ENCODE data around the gene CHST15. TPM values are rescaled to one million over a fixed set of nuclear protein-coding genes. Genes with fewer than 3 reads are reported as not detected.

The CHST15 gene
- total RNA-seq, 4 donors from 2014 or later = 43.2 to 104 (median 81.5) TPM

DNA sequence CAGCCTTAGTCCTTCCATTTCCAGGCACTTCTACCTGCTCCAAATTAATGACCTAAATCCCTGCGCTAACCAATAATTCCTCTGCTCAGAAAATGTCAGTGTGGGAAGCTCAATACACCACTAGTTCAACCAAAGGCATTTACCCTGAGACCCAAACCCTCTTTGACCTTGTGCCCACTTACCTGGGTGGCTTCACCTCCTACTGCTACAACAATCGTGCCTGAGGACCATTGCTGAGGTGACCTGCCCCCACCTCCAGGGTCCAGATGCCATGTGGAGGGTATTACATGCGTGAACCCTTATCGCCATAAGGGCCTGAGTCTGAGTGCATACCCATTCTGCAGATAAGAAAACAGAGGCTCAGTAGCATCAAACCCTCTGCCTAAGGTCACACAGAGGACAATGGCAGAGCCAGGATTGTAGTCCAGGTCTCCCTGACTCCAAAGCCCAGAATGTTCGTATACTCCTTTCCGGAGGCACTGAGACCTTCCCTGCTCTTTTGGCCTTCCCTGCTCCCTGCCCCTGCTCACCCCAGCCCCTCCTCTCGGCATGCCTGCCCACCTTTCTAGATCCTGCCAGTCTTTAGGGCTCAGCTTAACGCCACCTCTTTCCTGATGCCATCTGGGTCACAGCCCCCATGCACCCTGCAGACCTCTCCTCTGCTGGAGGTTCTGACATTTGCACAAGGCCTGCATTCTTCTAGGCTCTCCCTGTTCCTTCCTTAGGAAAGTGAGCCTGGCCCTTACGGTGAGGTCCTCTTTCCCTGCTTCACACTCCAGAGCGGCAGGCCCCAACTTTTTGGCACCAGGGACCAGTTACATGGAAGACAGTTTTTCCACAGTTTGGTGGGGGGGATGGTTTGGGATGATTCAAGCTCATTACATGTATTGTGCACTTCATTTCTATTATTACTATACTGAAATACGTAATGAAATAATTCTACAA, 94.9 kb downstream of the CHST15 start:
- DNase-seq = no peak

DNA sequence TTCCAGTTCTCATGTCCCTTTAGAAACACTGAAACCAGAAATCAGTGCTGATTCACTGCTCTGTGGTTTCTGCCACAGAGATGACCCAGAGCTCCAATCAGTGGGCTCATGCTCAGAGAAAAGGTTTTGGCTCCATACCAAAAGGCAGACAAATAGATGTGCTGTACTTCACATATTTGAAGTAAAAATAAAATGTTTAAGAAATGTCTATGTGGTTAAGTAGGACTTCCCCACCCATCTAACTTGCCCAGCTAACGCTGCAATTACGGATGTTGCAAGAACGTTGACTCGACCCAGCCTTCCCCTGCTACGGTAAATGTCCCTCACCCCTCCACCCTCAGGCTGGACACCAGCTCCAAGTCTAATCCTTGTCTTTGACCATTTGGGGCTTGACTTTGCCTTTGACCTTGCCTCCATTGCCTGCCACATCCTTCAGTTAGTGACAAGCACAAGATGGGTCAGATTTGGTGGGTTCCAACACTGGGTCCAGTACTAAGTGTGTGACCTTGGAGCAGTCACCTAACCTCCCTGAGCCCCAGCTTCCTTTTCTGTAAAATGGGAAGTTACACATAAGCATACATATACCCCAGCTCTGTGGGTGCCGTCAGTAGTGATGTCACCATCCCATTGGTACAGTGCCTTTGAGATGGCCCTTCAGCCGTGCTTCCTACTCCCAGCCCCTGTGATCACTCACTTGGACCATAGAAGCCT, 95.8 kb downstream of the CHST15 start:
- intact Hi-C loops (cut with DNase I) = no loop called here
- 72 to 80% methylated on average over 7 of the region's 7 CpGs for WGBS, 2 donors

More for the DNA sequence above, 94.9 kb downstream of the CHST15 start:
- WGBS, 2 donors = 90 to 94% methylated on average over 11 of the region's 11 CpGs
- Histone ChIP-seq H3K4me1 (peaks cover 11 to 21% of the 10 kb centered on the region in 2 donors), H3K36me3 (no peaks in the 10 kb centered on the region), H3K27ac (no peak overlapping the region), H3K27me3 (no peaks in the 10 kb centered on the region), H3K9me3 (no peaks in the 10 kb centered on the region), H3K4me3 (replicated peaks in 1 of 3) (no peak overlapping the region)
- intact Hi-C loops (cut with DNase I) = no loop called here
- TF ChIP-seq, protein P1, sequence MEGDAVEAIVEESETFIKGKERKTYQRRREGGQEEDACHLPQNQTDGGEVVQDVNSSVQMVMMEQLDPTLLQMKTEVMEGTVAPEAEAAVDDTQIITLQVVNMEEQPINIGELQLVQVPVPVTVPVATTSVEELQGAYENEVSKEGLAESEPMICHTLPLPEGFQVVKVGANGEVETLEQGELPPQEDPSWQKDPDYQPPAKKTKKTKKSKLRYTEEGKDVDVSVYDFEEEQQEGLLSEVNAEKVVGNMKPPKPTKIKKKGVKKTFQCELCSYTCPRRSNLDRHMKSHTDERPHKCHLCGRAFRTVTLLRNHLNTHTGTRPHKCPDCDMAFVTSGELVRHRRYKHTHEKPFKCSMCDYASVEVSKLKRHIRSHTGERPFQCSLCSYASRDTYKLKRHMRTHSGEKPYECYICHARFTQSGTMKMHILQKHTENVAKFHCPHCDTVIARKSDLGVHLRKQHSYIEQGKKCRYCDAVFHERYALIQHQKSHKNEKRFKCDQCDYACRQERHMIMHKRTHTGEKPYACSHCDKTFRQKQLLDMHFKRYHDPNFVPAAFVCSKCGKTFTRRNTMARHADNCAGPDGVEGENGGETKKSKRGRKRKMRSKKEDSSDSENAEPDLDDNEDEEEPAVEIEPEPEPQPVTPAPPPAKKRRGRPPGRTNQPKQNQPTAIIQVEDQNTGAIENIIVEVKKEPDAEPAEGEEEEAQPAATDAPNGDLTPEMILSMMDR (IDR thresholded peaks at IDR 0.05) = no peak

DNA sequence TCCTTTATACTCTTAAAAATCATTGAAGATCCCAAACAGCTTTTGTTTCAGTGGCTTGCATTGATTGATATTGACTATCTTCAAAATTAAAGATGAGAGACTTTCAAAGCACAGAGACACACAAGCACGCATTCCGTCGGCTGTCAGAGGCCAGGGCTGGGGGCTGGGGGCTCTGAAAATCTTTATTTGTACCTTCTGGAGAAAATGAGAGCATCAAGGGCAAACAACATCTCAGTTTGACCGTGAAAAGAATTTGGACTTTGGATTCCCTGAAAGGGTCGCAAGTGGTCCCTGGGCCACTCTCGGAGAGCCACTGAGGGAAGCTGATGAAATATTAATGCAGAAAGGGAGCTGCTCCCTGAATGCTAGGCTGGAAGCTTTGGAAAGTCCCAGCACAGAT, 96.4 kb downstream of the CHST15 start:
- intact Hi-C loops (cut with DNase I) = no loop called here
- DNase-seq = no peak
- WGBS, 2 donors = 90 to 97% methylated on average over 6 of the region's 6 CpGs

More for the DNA sequence above, 95.8 kb downstream of the CHST15 start:
- no peak for DNase-seq
- H3K27ac ChIP-seq = no peak overlapping the region
- no peak for TF ChIP-seq POLR2A (IDR thresholded peaks at IDR 0.05)
- TF ChIP-seq, protein P1 (IDR thresholded peaks at IDR 0.05) = no peak
- peaks cover 11 to 21% of the 10 kb centered on the region in 2 donors for H3K4me1 ChIP-seq
- no peaks in the 10 kb centered on the region for H3K36me3 ChIP-seq
- no peak overlapping the region for H3K4me3 ChIP-seq (replicated peaks in 1 of 3)
- H3K9me3 ChIP-seq = no peaks in the 10 kb centered on the region
- no peaks in the 10 kb centered on the region for H3K27me3 ChIP-seq

DNA sequence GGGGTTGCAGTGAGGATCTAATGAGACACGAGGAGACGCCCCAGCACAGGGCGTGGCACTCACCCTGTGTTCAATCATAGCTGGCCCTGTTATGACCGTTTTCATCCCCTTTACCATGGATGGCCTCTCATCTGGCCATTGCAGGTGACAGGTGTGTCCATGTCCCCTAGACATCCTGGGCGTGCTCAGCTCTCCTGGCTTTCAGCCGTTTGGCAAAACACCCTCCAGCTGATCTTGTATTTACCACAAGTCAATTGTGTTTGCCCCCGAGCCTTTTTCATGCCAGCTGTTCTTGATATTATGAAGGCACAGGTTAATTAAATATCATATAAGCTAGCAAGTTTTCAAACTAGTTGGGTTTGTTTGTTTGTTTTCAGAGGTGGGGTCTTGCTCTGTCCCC, 97.1 kb downstream of the CHST15 start:
- 82 to 86% methylated on average over 7 of the region's 7 CpGs for WGBS, 2 donors
- H3K27ac ChIP-seq = no peak overlapping the region
- peaks cover under 1% of the 10 kb centered on the region for H3K27me3 ChIP-seq
- H3K4me3 ChIP-seq (replicated peaks in 1 of 3) = no peak overlapping the region
- TF ChIP-seq POLR2A (IDR thresholded peaks at IDR 0.05) = no peak
- TF ChIP-seq, protein P1 (IDR thresholded peaks at IDR 0.05) = no peak
- H3K9me3 ChIP-seq = no peaks in the 10 kb centered on the region
- intact Hi-C loops (cut with DNase I) = no loop called here
- H3K36me3 ChIP-seq = no peaks in the 10 kb centered on the region
- DNase-seq = no peak
- peaks cover 11 to 27% of the 10 kb centered on the region in 2 donors for H3K4me1 ChIP-seq

More for the DNA sequence above, 96.4 kb downstream of the CHST15 start:
- no peak overlapping the region for H3K27ac ChIP-seq
- peaks cover 11 to 21% of the 10 kb centered on the region in 2 donors for H3K4me1 ChIP-seq
- TF ChIP-seq, protein P1 (IDR thresholded peaks at IDR 0.05) = no peak
- no peak for TF ChIP-seq POLR2A (IDR thresholded peaks at IDR 0.05)
- no peaks in the 10 kb centered on the region for H3K36me3 ChIP-seq
- H3K9me3 ChIP-seq = no peaks in the 10 kb centered on the region
- H3K27me3 ChIP-seq = no peaks in the 10 kb centered on the region
- H3K4me3 ChIP-seq (replicated peaks in 1 of 3) = no peak overlapping the region
